Kidney (tissue), 14 donors: ENCODE data around the gene ZNF436. TPM values are rescaled to one million over a fixed set of nuclear protein-coding genes. Genes with fewer than 3 reads are reported as not detected.

Source experiments
- DNase-seq, 5 donors: peaks; one replicate each; pipeline ENCODE4 v3.0.0-alpha.2; 2013 to 2020
- FAIRE-seq: peaks from 2 replicates; lab custom pipeline; 2012; peaks lifted over from hg19 to GRCh38; lab: Jason Lieb, UNC
- H3K27ac ChIP-seq, 2 donors: one replicate each; pipeline ENCODE4 v1.7.0; 2013; ENCODE audit warnings: low read depth in 2 of 2, low read length in 2 of 2, inconsistent platforms in 1 of 2
- H3K27me3 ChIP-seq: one replicate; pipeline ENCODE4 v1.7.1; 2013; ENCODE audit warnings: low read length, inconsistent platforms; ENCODE audit not compliant: control insufficient read depth, insufficient read depth
- H3K36me3 ChIP-seq, 3 donors: one replicate each; pipeline versions ENCODE4 v1.7.0 to v1.7.1; 2013; ENCODE audit warnings: low read length in 3 of 3, control low read depth in 1 of 3, inconsistent platforms in 1 of 3; ENCODE audit not compliant: insufficient read depth in 3 of 3, control insufficient read depth in 2 of 3
- H3K4me1 ChIP-seq, 3 donors: one replicate each; pipeline versions ENCODE4 v1.7.0 to v1.7.1; 2013; ENCODE audit warnings: low read length in 3 of 3, inconsistent platforms in 1 of 3, low read depth in 1 of 3; ENCODE audit not compliant: control insufficient read depth in 2 of 3, insufficient read depth in 2 of 3
- H3K4me3 ChIP-seq, 3 donors: one replicate each; pipeline versions ENCODE4 v1.7.0 to v1.8.1; 2013; ENCODE audit warnings: low read length in 3 of 3, control low read depth in 1 of 3, inconsistent platforms in 1 of 3
- H3K9ac ChIP-seq, 3 donors: one replicate each; pipeline versions ENCODE4 v1.7.0 to v1.7.1; 2013; ENCODE audit warnings: low read length in 3 of 3, control low read depth in 1 of 3, inconsistent platforms in 1 of 3
- H3K9me3 ChIP-seq, 3 donors: one replicate each; pipeline versions ENCODE4 v1.7.0 to v1.7.1; 2013; ENCODE audit warnings: low read length in 3 of 3, control low read depth in 1 of 3, inconsistent platforms in 1 of 3; ENCODE audit not compliant: control insufficient read depth in 2 of 3, insufficient read depth in 1 of 3
- CTCF ChIP-seq: IDR thresholded peaks from 3 replicates; pipeline ENCODE4 v1.5.1; 2012; ENCODE audit warnings: mild to moderate bottlenecking, moderate library complexity, borderline replicate concordance; ENCODE audit not compliant: insufficient read depth; ENCODE audit errors: extremely low read depth
- intact Hi-C: fragments of 100-400 bp; cut with DNase I; formaldehyde crosslinking; loops from one replicate; pipeline ENCODE4 v1.11.1; 2022
- polyA plus RNA-seq: library from polyadenylated mRNA; stranded (reverse); fragments of 350-450 nt; fragmentation: Illumina TruSeq; extraction: RNeasy Lipid Tissue Mini Kit (QIAGEN cat#74804); gene quantifications from one replicate; pipeline ENCODE4 v1.2.3, GENCODE V29; 2014; ENCODE audit warnings: low read depth, low replicate concordance; ENCODE audit not compliant: insufficient read depth
- total RNA-seq: library from RNA; stranded (reverse); fragmentation: NEBNext Ultra II Directional; extraction: Animal tissue kit (Norgen Biotek cat#: 25700); gene quantifications from one replicate; pipeline ENCODE4 v1.2.1, GENCODE V29; 2021
- donor health status: control.
- donor health status: control.
- donor health status: control.
- donor health status: control.
- donor health status: control.
- donor health status: DM: yes; HTN: yes; CAD: no.
- donor health status: Normal renal cell carcinoma (clear cell type).

Gene ZNF436
- total and polyA plus RNA-seq, 2 donors from 2014 or later, result 4.6 to 19.8 TPM

GRCh38 chr1:23416964-23417363, 47.3 kb upstream of the ZNF436 start:
- FAIRE-seq (no peak), DNase-seq (no peak)
- Histone ChIP-seq H3K27me3 (no peaks in the 10 kb centered on the region), H3K9ac (no peak overlapping the region), H3K27ac (no peak overlapping the region), H3K36me3 (peaks cover 0 to 19% (median 0%) of the 10 kb centered on the region in 3 donors), H3K9me3 (no peaks in the 10 kb centered on the region), H3K4me3 (no peak overlapping the region), H3K4me1 (peaks cover 3 to 15% (median 7%) of the 10 kb centered on the region in 3 donors)
- intact Hi-C loops, result no loop called here
- no peak for TF ChIP-seq CTCF

- no peak overlapping the region for H3K27ac ChIP-seq
- H3K36me3 ChIP-seq, result peaks cover 0 to 10% (median 6%) of the 10 kb centered on the region in 3 donors
- H3K9me3 ChIP-seq, result no peaks in the 10 kb centered on the region
- TF ChIP-seq CTCF, result no peak
- peaks cover 0 to 4% (median 0%) of the 10 kb centered on the region in 3 donors for H3K4me1 ChIP-seq
- H3K9ac ChIP-seq, result no peak overlapping the region
- no peak overlapping the region for H3K4me3 ChIP-seq
- no peak for DNase-seq
- no peak for FAIRE-seq
- no peaks in the 10 kb centered on the region for H3K27me3 ChIP-seq
- intact Hi-C loops, result no loop called here
These were observed 39.2 kb upstream of the ZNF436 start for GRCh38 chr1:23408797-23409290.

- H3K27me3 ChIP-seq, result no peaks in the 10 kb centered on the region
- TF ChIP-seq CTCF, result no peak
- H3K9ac ChIP-seq, result no peak overlapping the region
- no peak overlapping the region for H3K4me3 ChIP-seq
- no peaks in the 10 kb centered on the region for H3K9me3 ChIP-seq
- H3K4me1 ChIP-seq, result peaks cover 0 to 18% (median 11%) of the 10 kb centered on the region in 3 donors
- peaks cover 0 to 13% (median 12%) of the 10 kb centered on the region in 3 donors for H3K36me3 ChIP-seq
- intact Hi-C loops, result no loop called here
- FAIRE-seq (no peak), DNase-seq (no peak)
- H3K27ac ChIP-seq, result no peak overlapping the region
These were observed 37.5 kb upstream of the ZNF436 start for GRCh38 chr1:23407016-23407630.

GRCh38 chr1:23405946-23406345, 36.3 kb upstream of the ZNF436 start:
- no peak for DNase-seq
- Histone ChIP-seq H3K4me1 (peaks cover 0 to 18% (median 11%) of the 10 kb centered on the region in 3 donors), H3K9me3 (no peaks in the 10 kb centered on the region), H3K4me3 (no peak overlapping the region), H3K9ac (no peak overlapping the region), H3K36me3 (peaks cover 0 to 19% (median 13%) of the 10 kb centered on the region in 3 donors), H3K27me3 (no peaks in the 10 kb centered on the region), H3K27ac (no peak overlapping the region)
- TF ChIP-seq CTCF, result no peak
- intact Hi-C loops, result no loop called here
- FAIRE-seq, result no peak
